ENCODE data around the gene ACOXL.

DNA sequence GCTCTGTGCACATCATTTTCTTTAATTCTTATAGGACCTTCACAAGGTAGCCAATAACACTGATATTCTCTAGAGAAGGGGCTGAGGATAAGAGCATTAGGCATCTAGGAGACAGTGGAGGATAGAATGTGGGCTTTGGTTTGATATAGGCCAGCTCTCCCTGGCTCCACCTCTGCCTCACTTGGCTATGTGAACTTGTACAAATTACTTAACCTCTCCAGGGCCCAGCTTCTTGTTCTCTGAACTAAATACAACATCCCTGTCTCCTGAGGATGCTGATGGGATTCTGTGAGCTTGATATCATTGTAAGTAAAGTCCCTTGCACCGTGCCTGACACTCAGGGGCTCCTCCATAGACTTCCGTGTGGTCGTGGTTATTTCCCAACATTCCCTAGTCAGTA lies 87.3 kb downstream of the ACOXL start:
- no peak for TF ChIP-seq NBN (IDR thresholded peaks at IDR 0.05)
- TF ChIP-seq, protein P1, sequence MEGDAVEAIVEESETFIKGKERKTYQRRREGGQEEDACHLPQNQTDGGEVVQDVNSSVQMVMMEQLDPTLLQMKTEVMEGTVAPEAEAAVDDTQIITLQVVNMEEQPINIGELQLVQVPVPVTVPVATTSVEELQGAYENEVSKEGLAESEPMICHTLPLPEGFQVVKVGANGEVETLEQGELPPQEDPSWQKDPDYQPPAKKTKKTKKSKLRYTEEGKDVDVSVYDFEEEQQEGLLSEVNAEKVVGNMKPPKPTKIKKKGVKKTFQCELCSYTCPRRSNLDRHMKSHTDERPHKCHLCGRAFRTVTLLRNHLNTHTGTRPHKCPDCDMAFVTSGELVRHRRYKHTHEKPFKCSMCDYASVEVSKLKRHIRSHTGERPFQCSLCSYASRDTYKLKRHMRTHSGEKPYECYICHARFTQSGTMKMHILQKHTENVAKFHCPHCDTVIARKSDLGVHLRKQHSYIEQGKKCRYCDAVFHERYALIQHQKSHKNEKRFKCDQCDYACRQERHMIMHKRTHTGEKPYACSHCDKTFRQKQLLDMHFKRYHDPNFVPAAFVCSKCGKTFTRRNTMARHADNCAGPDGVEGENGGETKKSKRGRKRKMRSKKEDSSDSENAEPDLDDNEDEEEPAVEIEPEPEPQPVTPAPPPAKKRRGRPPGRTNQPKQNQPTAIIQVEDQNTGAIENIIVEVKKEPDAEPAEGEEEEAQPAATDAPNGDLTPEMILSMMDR (IDR thresholded peaks at IDR 0.05 in 2 of 3, conservative IDR thresholded peaks at IDR 0.05 in 1 of 3; ENCODE audit: control insufficient read depth in 2 of 3, extremely low read depth in 1 of 3, insufficient read depth in 1 of 3, low read depth in 3 of 3, low read length in 3 of 3) = no peak
- TF ChIP-seq ZNF274 (IDR thresholded peaks at IDR 0.05; ENCODE audit: insufficient read depth, insufficient read length) = no peak
- TF ChIP-seq CBX5 (IDR thresholded peaks at IDR 0.05; ENCODE audit: low read depth) = no peak
- no peak for TF ChIP-seq BRCA1 (IDR thresholded peaks at IDR 0.05; ENCODE audit: low read depth, low read length)
- no peak for TF ChIP-seq SP1 (IDR thresholded peaks at IDR 0.05; ENCODE audit: low read depth, low read length)
- TF ChIP-seq CHD2 (IDR thresholded peaks at IDR 0.05; ENCODE audit: borderline replicate concordance, low read depth, low read length) = no peak
- TF ChIP-seq ZNF207 (IDR thresholded peaks at IDR 0.05; ENCODE audit: borderline replicate concordance) = no peak
- TF ChIP-seq SMC3 (IDR thresholded peaks at IDR 0.05; ENCODE audit: borderline replicate concordance, low read length) = no peak
- TF ChIP-seq NFIC (IDR thresholded peaks at IDR 0.05; ENCODE audit: low read depth, low read length) = no peak
- no peak for TF ChIP-seq POLR2A (IDR thresholded peaks at IDR 0.05; ENCODE audit: low read depth, low read length)
- no peak for TF ChIP-seq MXI1 (IDR thresholded peaks at IDR 0.05; ENCODE audit: low read depth, low read length)
- TF ChIP-seq YBX1 (IDR thresholded peaks at IDR 0.05) = no peak

Measured in GM12878 (cell line).